OCI-LY7 (cell line): ENCODE measurements around the gene CTSO. TPM values are rescaled to one million over a fixed set of nuclear protein-coding genes. Genes with fewer than 3 reads are reported as not detected.

Source experiments
- BruUV-seq: library from RNA; stranded (reverse); fragments of 400-500 nt; replicated peaks from 2 replicates; lab custom pipeline; 2021; lab: Mats Ljungman, UMichigan
- CTCF ChIA-PET: fragments of 300-600 bp; sonication (Branson Sonifier 250); formaldehyde crosslinking; loops from one replicate; lab custom pipeline; 2022; ENCODE audit warnings: antibody characterized with exemption; ENCODE audit not compliant: unreplicated experiment; lab: Charles Lee
- POLR2A ChIA-PET: fragments of 300-600 bp; sonication (Branson Sonifier 250); formaldehyde crosslinking; loops from one replicate; lab custom pipeline; 2022; ENCODE audit warnings: antibody characterized with exemption; lab: Charles Lee
- DNase-seq: peaks from one replicate; pipeline ENCODE4 v3.0.0-alpha.2; 2015; ENCODE audit warnings: low spot score
- H2AFZ ChIP-seq: fragments of 200-600 bp; sonication (generic), shearing (Covaris generic); 2 replicates; pipeline ENCODE4 v1.6.1; 2014; ENCODE audit warnings: mild to moderate bottlenecking, antibody characterized with exemption, low read length, moderate library complexity
- H3K27ac ChIP-seq: fragments of 200-600 bp; sonication (generic); 2 replicates; pipeline ENCODE4 v1.5.1; 2014; ENCODE audit warnings: mixed run types, low read depth, mild to moderate bottlenecking, moderate library complexity, low read length, inconsistent platforms; ENCODE audit not compliant: poor library complexity, severe bottlenecking
- H3K36me3 ChIP-seq: fragments of 200-600 bp; sonication (generic); 2 replicates; pipeline ENCODE4 v1.6.1; 2014; ENCODE audit warnings: mild to moderate bottlenecking, antibody characterized with exemption, low read length, moderate library complexity, mixed read lengths; ENCODE audit not compliant: insufficient read depth
- H3K4me1 ChIP-seq: fragments of 200-600 bp; sonication (generic); 2 replicates; pipeline ENCODE4 v1.5.1; 2014; ENCODE audit warnings: mild to moderate bottlenecking, low read length; ENCODE audit not compliant: insufficient read depth, poor library complexity, severe bottlenecking
- H3K4me2 ChIP-seq: fragments of 200-600 bp; sonication (generic); 2 replicates; pipeline ENCODE4 v1.6.1; 2014; ENCODE audit warnings: mild to moderate bottlenecking, low read length
- H3K4me3 ChIP-seq: fragments of 200-600 bp; sonication (generic); 2 replicates; pipeline ENCODE4 v1.5.1; 2014; ENCODE audit warnings: mild to moderate bottlenecking, low read depth, low read length; ENCODE audit not compliant: poor library complexity, severe bottlenecking
- H3K79me2 ChIP-seq: fragments of 200-600 bp; sonication (generic); 2 replicates; pipeline ENCODE4 v1.6.1; 2016; ENCODE audit warnings: low read depth, mild to moderate bottlenecking, low read length, moderate library complexity, mixed read lengths; ENCODE audit not compliant: insufficient read depth
- H3K9me2 ChIP-seq: fragments of 200-600 bp; sonication (generic); 2 replicates; pipeline ENCODE4 v1.6.1; 2016; ENCODE audit warnings: mild to moderate bottlenecking, low read length, mixed read lengths; ENCODE audit not compliant: insufficient read depth
- H3K9me3 ChIP-seq: fragments of 200-600 bp; sonication (generic); 2 replicates; pipeline ENCODE4 v1.6.1; 2014; ENCODE audit warnings: mild to moderate bottlenecking, mixed run types, low read length, mixed read lengths
- H4K20me1 ChIP-seq: fragments of 200-600 bp; sonication (generic); 2 replicates; pipeline ENCODE4 v1.6.1; 2014; ENCODE audit warnings: mild to moderate bottlenecking, antibody characterized with exemption, low read length, moderate library complexity, mixed read lengths; ENCODE audit not compliant: insufficient read depth
- CTCF ChIP-seq: fragments of 200-600 bp; sonication (generic); conservative IDR thresholded peaks from 2 replicates; pipeline ENCODE4 v1.5.1; 2014; ENCODE audit warnings: mild to moderate bottlenecking, antibody characterized with exemption, low read length, moderate library complexity, mixed read lengths
- EZH2phosphoT487 ChIP-seq: fragments of 200-600 bp; sonication (generic); IDR thresholded peaks from 2 replicates; pipeline ENCODE4 v1.6.1; 2018; ENCODE audit warnings: low read depth, borderline replicate concordance, mild to moderate bottlenecking, mixed run types, antibody characterized with exemption, low read length, moderate library complexity, mixed read lengths
- intact Hi-C: fragments of 100-400 bp; cut with micrococcal nuclease; formaldehyde crosslinking; loops from one replicate; pipeline ENCODE4 v1.10.0; 2022; ENCODE audit not compliant: unreplicated experiment
- total RNA-seq, 2 experiments: library from RNA; depleted of rRNA in 1 of 2; stranded (reverse); fragments of >200 nt in 1 of 2; shearing (Covaris generic) in 1 of 2; gene quantifications; 2 replicates each; pipeline ENCODE4 v1.2.3, GENCODE V29; 2014 to 2022

CTSO gene
- total RNA-seq, 2 experiments from 2014 or later, result 0.92 to 1.8 TPM

GRCh38 chr4:155911905-155912304, 41.8 kb downstream of the CTSO start:
- no peak overlapping the region for H3K4me3 ChIP-seq
- H3K9me2 ChIP-seq, result no peaks in the 10 kb centered on the region
- no peaks in the 10 kb centered on the region for H4K20me1 ChIP-seq
- H2AFZ ChIP-seq, result no peak overlapping the region
- no peak overlapping the region for H3K27ac ChIP-seq
- intact Hi-C loops, result no loop called here
- no peak for DNase-seq
- no peaks in the 10 kb centered on the region for H3K4me1 ChIP-seq
- no peak overlapping the region for H3K4me2 ChIP-seq
- no peaks in the 10 kb centered on the region for H3K79me2 ChIP-seq
- POLR2A ChIA-PET, result no interaction called here
- BruUV-seq, result no TSS peak
- TF ChIP-seq EZH2phosphoT487 (no peak), CTCF (no peak)
- CTCF ChIA-PET, result no interaction called here
- no peaks in the 10 kb centered on the region for H3K36me3 ChIP-seq
- no peaks in the 10 kb centered on the region for H3K9me3 ChIP-seq

GRCh38 chr4:155909615-155910226, 43.9 kb downstream of the CTSO start:
- Histone ChIP-seq H3K9me2 (no peaks in the 10 kb centered on the region), H3K4me2 (no peak overlapping the region), H4K20me1 (no peaks in the 10 kb centered on the region), H3K36me3 (no peaks in the 10 kb centered on the region), H3K4me1 (no peaks in the 10 kb centered on the region), H3K9me3 (no peaks in the 10 kb centered on the region), H3K79me2 (no peaks in the 10 kb centered on the region), H2AFZ (no peak overlapping the region), H3K4me3 (no peak overlapping the region), H3K27ac (no peak overlapping the region)
- ChIA-PET POLR2A (no interaction called here), CTCF (no interaction called here)
- DNase-seq, result no peak
- intact Hi-C loops, result no loop called here
- TF ChIP-seq CTCF (no peak), EZH2phosphoT487 (no peak)
- no TSS peak for BruUV-seq
